Adipocyte (in vitro differentiated cells): Measurements from ENCODE around the gene SYT8.

Source experiments
- DNase-seq: peaks from one replicate; pipeline ENCODE4 v3.0.0-alpha.2; 2015; ENCODE audit warnings: low read depth
- H3K27me3 ChIP-seq: replicated peaks from 2 replicates; pipeline ENCODE4 v1.7.0; 2013; ENCODE audit warnings: mild to moderate bottlenecking, low read length, moderate library complexity; ENCODE audit not compliant: control insufficient read depth, insufficient read depth
- H3K36me3 ChIP-seq: 2 replicates; pipeline ENCODE4 v1.7.0; 2013; ENCODE audit warnings: low read length, mild to moderate bottlenecking, moderate library complexity; ENCODE audit not compliant: control insufficient read depth, insufficient read depth, severe bottlenecking
- H3K4me1 ChIP-seq: 2 replicates; pipeline ENCODE4 v1.7.0; 2013; ENCODE audit warnings: mild to moderate bottlenecking, low read length, moderate library complexity; ENCODE audit not compliant: control insufficient read depth, insufficient read depth
- H3K4me3 ChIP-seq: 2 replicates; pipeline ENCODE4 v1.7.0; 2013; ENCODE audit warnings: mild to moderate bottlenecking, low read length, moderate library complexity
- H3K9ac ChIP-seq: 2 replicates; pipeline ENCODE4 v1.7.0; 2013; ENCODE audit warnings: mild to moderate bottlenecking, low read length, moderate library complexity
- H3K9me3 ChIP-seq: 2 replicates; pipeline ENCODE4 v1.7.0; 2013; ENCODE audit warnings: mild to moderate bottlenecking, low read length, moderate library complexity; ENCODE audit not compliant: control insufficient read depth

The SYT8 gene

DNA sequence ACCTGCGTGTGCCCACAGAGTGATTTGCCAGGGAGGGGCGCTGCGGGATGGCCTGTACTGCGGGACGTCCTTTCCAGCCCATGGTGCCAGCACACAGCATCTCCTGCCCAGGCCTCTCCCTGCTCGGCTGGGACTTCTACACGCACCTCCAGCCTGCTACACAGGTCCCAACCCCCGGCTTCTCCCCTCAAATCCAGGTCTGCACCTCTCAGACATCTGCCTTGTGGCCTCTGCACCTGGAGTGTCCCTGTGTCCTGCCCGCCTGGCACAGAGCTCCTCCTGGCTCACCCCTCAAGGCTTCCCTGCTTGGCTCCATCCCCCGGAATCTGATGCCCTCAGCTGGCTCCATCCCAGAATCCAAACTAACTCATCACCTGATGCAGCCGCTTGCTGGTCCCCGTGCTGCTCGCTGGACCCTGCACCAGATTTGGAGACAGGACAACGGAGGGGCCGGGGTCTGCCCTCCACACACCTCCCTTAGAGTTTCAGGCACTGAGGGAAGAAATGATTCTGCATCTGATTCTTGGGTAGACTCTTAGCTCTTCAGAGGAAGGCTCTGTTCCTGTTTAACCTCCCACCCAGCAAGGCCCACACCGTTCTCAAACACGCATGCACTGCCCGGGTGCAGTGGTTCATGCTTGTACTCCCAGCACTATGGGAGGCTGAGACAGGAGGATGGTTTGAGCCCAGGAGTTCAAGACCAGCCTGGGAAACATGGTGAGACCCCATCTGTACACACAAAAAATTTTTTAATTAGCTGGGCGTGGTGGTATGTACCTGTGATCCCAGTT is 14.0 kb downstream of the SYT8 start:
- H3K4me1 ChIP-seq: peaks cover 15% of the 10 kb centered on the region
- no peaks in the 10 kb centered on the region for H3K36me3 ChIP-seq
- no peak for DNase-seq
- no peak overlapping the region for H3K9ac ChIP-seq
- peaks cover 7% of the 10 kb centered on the region for H3K27me3 ChIP-seq
- H3K9me3 ChIP-seq: no peaks in the 10 kb centered on the region
- H3K4me3 ChIP-seq: no peak overlapping the region

DNA sequence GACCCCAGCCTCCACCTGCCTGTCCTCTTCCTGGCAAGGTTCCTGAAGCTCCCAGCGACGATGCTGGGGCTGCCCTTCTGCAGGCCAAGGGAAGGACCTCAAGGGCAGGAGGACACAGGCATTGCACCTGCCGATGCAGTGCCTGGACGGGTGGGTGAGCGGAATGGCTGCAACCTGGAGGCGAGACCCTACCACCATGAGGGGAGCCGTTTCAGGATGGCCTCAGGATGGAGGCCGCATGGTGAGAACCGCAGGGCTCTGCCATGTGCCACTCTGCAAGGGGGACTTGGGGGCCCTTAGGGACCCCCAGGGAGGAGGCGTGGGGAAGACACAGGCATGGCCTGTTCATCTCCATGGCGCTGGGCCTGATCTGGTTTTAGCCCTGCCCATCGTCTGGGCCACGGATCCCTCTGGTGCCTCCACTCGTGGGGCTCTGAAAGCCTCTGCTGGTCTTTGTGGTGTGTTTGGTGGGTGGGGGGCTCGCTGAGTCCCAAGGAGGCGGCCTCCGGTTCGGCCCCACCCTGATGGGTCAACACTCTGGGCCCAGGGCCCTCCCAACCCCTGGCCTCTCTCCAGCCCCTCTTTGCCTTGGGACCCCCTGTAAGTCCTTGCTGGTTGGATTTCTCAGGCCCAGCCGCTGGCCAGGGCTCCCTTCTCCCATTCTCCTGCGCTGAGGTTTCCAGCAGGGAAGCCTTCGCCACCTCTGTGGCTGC is 16.8 kb downstream of the SYT8 start:
- no peak overlapping the region for H3K9ac ChIP-seq
- no peaks in the 10 kb centered on the region for H3K4me1 ChIP-seq
- H3K9me3 ChIP-seq: no peaks in the 10 kb centered on the region
- no peaks in the 10 kb centered on the region for H3K36me3 ChIP-seq
- no peak for DNase-seq
- no peak overlapping the region for H3K4me3 ChIP-seq
- H3K27me3 ChIP-seq: peaks cover 7% of the 10 kb centered on the region

DNA sequence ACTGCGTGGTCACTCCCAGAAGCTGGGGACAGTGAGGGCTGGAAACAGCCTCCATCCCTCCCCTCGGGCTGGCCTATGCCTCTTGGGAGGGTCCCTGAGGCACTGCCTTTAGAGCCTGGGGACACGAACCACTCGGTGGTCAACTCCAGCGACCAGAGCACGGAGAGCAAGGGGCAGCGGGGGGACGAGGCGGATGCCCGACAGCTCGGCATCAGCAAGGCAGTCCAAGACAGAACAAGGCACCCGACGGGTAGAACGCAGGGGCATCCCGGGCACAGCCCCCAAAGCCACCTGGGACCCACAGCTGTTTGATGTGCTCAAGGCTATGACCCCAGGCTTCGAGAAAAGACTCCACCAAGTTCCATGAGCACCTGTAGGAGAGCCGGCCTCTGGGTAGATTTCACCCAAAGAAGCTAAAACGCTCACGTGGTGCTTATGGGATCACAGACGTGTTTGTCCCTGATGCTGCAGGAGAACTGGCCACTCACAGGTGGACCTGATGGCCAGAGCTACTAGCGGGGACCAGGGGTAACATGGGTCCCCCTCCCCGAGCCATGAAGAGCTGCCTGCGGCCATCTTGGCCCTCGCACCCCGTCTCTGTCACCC is 17.6 kb downstream of the SYT8 start:
- H3K27me3 ChIP-seq: peaks cover 7% of the 10 kb centered on the region
- H3K4me1 ChIP-seq: no peaks in the 10 kb centered on the region
- no peak overlapping the region for H3K4me3 ChIP-seq
- no peaks in the 10 kb centered on the region for H3K9me3 ChIP-seq
- no peaks in the 10 kb centered on the region for H3K36me3 ChIP-seq
- DNase-seq: no peak
- no peak overlapping the region for H3K9ac ChIP-seq

DNA sequence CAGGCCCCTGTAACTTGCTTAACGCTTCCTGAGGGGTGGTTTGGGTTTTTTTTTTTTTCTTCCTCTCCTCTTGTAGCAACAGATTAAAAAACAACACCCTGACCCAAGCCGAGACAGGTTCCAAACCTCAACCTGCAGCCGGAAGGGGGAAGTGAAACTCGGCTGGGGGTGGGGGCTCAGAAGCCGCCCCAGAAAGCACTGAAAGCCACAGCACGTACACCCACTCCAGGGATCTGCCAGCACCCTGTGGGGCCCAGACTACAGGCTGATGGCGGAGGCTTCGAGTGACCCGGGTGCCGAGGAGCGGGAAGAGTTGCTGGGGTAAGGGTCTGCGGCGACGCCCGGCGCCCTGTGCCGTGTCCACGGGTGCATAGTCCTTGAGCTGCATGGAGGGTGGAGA is 18.1 kb downstream of the SYT8 start, which contains the start of gene LSP1:
LSP1 (plus strand) TSS at position 208 of the 400 bp plus-strand sequence; CDS start at position 269, 61 bp downstream.
- H3K9me3 ChIP-seq: no peaks in the 10 kb centered on the region
- H3K4me3 ChIP-seq: no peak within 1 kb of the TSS
- no peaks in the 10 kb centered on the region for H3K4me1 ChIP-seq
- no peak within 1 kb of the TSS for H3K9ac ChIP-seq
- no peaks in the 10 kb centered on the region for H3K36me3 ChIP-seq
- peaks cover 7% of the 10 kb centered on the region for H3K27me3 ChIP-seq
- no peak for DNase-seq

DNA sequence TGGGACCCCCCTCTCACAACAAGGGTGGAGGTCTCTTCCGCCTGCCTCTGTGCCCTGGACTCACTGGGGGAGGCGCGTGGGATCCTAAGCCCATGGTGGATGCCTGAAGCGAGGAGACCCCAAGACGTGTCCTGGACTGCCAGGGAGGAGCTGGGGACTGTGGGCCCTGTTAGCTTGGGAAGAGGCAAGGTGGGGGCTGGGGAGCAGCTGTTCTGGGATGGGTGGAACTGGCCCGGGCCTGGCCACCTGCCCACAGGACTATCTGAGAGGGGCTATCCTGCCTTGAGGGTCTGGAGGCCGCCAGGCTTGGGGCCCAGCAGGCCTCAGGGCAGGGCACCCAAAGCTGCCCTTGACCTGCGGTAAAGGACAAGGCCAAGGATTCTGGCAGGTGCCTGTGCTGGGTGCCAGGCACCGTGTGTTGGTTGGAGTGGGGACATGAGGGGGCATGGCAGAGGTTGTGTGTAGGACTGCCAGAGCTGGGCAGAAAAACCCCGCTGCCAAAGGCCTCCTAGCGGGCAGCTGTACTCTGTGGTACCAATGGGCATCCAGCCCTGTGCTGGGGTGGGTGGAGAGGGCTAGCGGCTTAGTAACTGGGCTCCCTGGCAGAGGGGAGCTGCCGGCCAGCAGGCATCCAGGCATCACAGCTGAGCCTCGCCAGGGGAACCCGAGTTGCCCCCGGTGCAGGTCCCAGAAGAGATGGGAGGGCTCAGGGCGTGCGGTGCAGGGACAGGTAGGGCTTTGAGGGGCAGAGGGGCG is 18.8 kb downstream of the SYT8 start:
- DNase-seq: no peak
- H3K4me1 ChIP-seq: no peaks in the 10 kb centered on the region
- no peak overlapping the region for H3K4me3 ChIP-seq
- no peaks in the 10 kb centered on the region for H3K9me3 ChIP-seq
- no peaks in the 10 kb centered on the region for H3K36me3 ChIP-seq
- H3K27me3 ChIP-seq: peaks cover 7% of the 10 kb centered on the region
- no peak overlapping the region for H3K9ac ChIP-seq

DNA sequence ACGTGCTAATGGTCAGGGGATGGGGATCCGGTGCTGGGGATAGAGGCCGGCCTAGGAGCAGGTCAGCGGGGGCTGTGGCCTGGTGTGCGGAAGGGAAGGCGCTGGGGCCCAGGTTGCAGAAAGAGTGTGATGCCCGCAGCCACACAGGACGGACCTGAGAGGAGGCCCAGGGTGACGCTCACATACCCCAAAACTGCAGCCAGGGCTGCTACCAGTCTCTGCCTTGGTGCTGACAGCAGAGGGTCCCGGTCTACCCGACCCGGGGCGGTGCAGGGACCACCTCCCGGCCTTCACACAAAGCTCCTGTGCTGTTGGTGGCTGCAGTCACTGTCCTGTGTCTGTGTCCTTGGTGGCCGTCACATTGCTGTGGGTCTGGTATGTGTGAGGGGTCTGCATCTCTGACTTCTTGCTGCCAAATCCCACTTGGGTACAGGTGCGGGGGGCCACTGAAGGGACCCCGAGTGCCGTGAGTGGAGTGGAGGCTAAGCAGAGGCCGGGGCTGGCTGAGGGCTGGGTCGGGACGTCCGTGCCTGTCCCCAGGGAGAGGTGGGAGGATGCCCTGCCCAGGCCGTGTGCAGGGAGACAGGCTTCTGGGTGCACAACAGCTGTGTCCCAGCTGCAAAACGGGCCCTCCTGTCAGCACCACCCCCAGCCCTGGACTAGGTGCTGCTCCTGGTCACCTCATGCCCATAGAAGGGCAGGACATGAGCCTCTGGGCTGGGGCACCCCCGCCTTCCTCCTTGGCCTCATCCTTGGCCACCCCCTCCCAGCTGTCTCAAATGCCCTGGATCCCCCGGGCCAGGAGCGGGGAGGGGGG is 19.6 kb downstream of the SYT8 start:
- H3K9ac ChIP-seq: no peak overlapping the region
- no peaks in the 10 kb centered on the region for H3K9me3 ChIP-seq
- H3K36me3 ChIP-seq: no peaks in the 10 kb centered on the region
- no peaks in the 10 kb centered on the region for H3K4me1 ChIP-seq
- no peak for DNase-seq
- no peak overlapping the region for H3K4me3 ChIP-seq
- H3K27me3 ChIP-seq: peaks cover 7% of the 10 kb centered on the region

DNA sequence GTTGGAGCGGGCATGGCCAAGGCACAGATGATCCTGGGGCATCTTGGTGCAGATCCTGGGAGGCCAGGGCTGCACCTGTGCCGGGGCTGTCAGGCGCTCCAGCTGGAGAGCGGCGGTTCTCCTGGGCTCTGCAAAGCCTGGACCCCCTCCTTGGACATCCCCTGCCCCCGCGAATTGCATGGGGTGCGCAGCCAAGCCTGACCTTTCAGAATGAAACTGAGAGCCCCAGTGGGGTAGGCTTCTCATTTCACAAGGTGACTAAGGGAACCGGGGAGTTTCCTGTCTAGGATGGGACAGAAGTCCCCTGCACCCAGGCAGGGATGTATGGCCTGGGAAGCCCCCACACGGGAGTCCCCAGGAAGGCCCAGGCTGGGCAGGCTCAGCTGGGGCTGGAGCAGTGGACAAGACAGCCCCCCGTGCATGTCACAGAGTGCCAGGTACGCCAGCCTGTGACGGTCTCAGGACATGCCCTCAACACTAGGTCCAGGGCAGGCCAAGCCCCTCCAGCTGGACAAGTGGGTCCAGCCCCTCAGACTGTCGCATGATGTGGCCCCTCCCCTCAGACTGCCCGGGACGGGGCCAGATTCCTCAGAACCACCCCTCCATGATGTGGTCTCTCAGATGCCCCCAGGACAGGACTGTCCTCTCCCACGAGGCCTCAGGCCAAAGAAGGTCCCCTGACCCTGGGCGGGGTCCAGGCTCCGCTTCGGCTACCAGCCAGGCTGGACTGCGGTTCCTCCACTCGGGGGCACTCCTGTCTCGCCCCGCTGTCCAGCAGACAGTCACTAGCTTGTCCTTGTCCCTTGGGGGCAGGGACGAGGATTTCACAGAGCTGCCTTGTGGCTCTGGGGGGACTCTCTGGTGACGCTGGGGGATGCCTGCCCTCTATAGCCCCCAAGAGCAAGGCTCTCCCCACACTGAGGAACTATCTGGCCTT is 20.4 kb downstream of the SYT8 start:
- DNase-seq: no peak
- no peaks in the 10 kb centered on the region for H3K9me3 ChIP-seq
- no peaks in the 10 kb centered on the region for H3K36me3 ChIP-seq
- H3K9ac ChIP-seq: no peak overlapping the region
- peaks cover 7% of the 10 kb centered on the region for H3K27me3 ChIP-seq
- no peak overlapping the region for H3K4me3 ChIP-seq
- no peaks in the 10 kb centered on the region for H3K4me1 ChIP-seq

DNA sequence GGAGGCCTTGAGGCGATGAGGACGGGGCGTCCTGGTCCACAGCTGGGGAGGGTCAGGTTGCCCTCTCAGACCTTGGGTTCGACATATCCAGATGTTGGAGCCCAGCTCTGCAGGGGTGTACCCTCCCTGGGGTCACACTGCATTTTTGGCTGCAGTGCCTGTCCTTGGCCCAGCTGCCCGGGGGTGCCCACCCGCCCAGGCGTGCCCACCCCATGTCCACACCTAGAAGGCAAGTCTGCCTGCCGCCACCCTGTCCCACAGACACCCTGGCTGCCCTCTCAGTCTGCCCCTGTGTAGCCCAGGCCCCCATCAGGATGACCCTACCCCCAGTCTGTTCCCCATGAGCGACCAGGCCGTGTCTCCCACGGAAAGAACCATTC is 21.1 kb downstream of the SYT8 start:
- Histone ChIP-seq H3K9ac (no peak overlapping the region), H3K27me3 (peaks cover 7% of the 10 kb centered on the region), H3K4me1 (no peaks in the 10 kb centered on the region), H3K4me3 (no peak overlapping the region), H3K9me3 (no peaks in the 10 kb centered on the region), H3K36me3 (no peaks in the 10 kb centered on the region)
- DNase-seq: no peak

DNA sequence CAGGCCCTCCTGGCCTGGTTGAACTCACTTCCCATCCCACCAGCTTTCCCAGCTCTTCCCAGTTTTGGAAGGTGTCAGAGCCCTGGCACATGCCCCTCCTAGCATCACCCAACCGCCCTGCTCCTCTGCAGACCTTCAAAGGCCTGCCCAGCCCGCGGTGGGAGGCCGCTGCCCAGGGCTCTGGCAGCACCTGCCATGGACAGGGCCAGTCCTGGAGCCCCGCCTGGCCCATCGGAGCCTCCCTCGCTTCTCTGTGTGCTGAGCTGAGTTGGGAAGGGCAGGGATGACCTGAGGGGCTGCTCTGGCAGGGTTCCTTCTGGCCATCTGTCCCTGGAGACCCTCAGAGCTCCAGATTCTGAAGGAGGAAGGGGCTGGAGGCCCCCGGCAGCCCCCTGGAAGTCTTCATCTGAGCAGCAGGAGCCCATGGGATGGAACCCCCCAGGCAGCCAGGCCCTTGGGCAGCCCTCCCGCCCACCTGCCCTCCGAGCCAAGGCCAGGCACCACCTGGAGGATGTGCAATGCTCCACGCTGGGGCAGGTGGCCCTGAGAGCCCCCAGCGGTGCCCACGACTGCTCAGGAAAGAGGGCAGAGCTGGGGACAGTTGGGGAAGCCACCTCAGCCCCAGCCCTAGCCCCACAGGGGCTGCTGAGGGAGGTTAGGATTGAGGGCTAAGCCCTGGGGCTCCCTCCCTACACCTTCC is 21.7 kb downstream of the SYT8 start:
- no peak overlapping the region for H3K9ac ChIP-seq
- H3K4me3 ChIP-seq: no peak overlapping the region
- no peaks in the 10 kb centered on the region for H3K9me3 ChIP-seq
- no peaks in the 10 kb centered on the region for H3K4me1 ChIP-seq
- H3K36me3 ChIP-seq: no peaks in the 10 kb centered on the region
- DNase-seq: no peak
- H3K27me3 ChIP-seq: peaks cover 7% of the 10 kb centered on the region
